Coronary artery (tissue), 2 donors: ENCODE measurements around the gene ZBTB7C.

ENCODE experiments used
- DNase-seq: peaks from one replicate; pipeline ENCODE4 v3.0.0-alpha.2; 2017; ENCODE audit warnings: low spot score
- H3K27ac ChIP-seq, 2 donors: fragments of 200-600 bp; sonication (generic); one replicate each; pipeline ENCODE4 v1.5.1; 2016 to 2019
- H3K4me3 ChIP-seq: fragments of 200-600 bp; sonication (generic); 2 replicates; pipeline ENCODE4 v1.5.1; 2016; ENCODE audit warnings: mild to moderate bottlenecking, moderate library complexity
- TF ChIP-seq, protein P1 (sequence below): fragments of 200-600 bp; sonication (generic); IDR thresholded peaks from one replicate; pipeline ENCODE4 v1.5.1; 2019; ENCODE audit warnings: antibody characterized with exemption

The ZBTB7C gene

DNA sequence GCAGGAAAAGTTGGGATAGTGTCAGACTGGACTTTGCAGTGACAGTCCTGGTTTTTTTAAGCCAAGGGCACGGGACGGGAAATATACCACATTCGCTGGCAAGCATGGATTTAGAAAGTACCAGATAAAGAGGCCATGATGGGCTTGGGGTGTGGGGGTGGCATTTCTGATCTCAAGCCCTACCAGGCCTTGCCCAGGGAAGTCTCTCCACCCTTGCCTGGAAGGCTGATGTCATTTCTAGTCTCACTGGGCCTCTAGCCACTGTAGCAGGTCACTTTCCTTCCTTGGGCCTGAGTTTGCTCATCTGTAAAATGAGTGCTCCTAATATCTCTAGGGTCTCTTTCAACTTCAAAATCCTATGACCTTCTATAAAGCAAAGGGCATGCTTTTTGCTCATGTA lies 1.8 kb downstream of the ZBTB7C start:
- TF ChIP-seq, protein P1, sequence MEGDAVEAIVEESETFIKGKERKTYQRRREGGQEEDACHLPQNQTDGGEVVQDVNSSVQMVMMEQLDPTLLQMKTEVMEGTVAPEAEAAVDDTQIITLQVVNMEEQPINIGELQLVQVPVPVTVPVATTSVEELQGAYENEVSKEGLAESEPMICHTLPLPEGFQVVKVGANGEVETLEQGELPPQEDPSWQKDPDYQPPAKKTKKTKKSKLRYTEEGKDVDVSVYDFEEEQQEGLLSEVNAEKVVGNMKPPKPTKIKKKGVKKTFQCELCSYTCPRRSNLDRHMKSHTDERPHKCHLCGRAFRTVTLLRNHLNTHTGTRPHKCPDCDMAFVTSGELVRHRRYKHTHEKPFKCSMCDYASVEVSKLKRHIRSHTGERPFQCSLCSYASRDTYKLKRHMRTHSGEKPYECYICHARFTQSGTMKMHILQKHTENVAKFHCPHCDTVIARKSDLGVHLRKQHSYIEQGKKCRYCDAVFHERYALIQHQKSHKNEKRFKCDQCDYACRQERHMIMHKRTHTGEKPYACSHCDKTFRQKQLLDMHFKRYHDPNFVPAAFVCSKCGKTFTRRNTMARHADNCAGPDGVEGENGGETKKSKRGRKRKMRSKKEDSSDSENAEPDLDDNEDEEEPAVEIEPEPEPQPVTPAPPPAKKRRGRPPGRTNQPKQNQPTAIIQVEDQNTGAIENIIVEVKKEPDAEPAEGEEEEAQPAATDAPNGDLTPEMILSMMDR = no peak
- Histone ChIP-seq H3K4me3 (peak overlapping the region; percentile 94), H3K27ac (peak overlapping the region; percentile 53 to 94)
- DNase-seq = no peak

DNA sequence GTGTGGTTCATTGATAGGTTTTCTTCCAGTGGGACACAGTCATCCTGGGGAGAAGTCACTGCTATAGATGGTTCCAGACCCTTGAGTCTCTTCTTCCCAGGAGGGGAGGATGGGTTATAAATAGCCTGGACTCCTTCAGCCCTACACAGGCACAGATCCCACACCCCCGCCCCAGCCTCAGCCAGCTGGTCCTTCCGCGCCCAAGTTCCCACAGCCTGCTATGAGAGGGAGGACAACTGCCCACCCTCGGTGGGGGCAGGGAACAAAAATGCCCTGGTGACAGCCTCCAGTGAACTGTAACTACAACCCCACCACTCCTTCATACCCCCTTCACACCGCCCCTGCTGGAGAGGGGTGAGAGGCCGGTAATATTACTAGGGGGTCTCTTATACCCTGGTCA lies 3.2 kb downstream of the ZBTB7C start:
- Histone ChIP-seq H3K27ac (peak overlapping the region in 1 of 2 donors; percentile 62), H3K4me3 (no peak overlapping the region)
- DNase-seq = no peak
- TF ChIP-seq, protein P1 = no peak

DNA sequence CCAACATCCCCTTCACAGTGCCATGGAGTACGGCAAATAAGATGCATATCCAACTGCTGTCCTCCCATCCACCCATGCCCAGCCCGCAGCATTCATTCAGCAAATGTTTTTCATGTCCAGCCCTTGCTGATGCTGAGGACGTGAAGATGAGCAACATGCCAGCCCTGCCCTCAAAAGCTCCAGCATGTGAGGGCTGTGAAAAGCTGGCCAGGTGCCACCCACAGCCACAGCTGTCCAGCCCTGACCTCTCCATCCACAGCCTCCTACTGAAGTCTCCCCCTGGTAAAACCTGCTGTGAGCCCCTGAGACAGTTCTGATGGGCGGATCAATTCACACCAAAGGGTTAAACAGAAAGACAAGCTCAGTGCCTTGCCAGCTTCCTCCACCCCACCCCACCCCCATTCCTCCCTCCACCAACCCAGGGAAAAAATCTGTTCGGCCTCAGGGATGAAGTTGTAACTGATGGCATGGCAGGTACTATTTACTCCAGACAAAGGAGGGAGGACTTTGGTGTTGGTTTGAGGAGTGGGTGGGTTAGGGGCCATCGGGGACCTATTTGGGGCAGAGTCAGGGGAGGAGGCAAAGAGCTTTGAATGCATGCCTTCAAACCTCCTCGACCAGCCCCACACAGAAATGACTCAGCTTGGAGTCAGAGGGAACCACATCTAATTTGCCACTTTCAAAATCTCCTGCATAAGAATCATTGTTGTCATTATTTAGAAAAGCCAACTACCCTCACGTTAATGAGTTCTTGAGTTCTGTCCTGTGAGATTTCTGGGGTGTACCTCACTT lies 4.3 kb downstream of the ZBTB7C start:
- H3K4me3 ChIP-seq = peak overlapping the region; percentile 17
- peak overlapping the region in 1 of 2 donors; percentile 62 for H3K27ac ChIP-seq
- no peak for DNase-seq
- TF ChIP-seq, protein P1 = no peak

DNA sequence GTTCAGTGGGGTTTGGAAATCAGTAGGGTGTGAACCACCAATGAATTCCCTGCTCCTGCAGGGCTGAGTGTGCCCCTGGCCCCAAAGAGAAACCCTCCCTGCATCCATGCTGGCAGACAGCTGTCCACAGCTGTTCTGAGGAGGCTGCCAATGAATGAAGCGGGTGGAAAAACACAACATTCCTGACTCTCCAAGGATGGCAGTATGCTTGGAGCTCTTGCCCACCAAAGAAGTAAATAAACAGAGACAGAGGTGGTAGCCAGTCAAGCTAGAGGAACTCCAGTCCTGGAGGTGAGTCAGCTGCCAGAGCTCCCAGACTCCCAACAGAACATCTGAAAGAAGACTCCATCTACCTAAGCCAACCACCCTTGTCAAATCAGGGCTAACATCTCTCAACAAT lies 6.2 kb downstream of the ZBTB7C start:
- Histone ChIP-seq H3K27ac (peak overlapping the region; percentile 3 to 33), H3K4me3 (no peak overlapping the region)
- no peak for DNase-seq
- TF ChIP-seq, protein P1 = no peak

DNA sequence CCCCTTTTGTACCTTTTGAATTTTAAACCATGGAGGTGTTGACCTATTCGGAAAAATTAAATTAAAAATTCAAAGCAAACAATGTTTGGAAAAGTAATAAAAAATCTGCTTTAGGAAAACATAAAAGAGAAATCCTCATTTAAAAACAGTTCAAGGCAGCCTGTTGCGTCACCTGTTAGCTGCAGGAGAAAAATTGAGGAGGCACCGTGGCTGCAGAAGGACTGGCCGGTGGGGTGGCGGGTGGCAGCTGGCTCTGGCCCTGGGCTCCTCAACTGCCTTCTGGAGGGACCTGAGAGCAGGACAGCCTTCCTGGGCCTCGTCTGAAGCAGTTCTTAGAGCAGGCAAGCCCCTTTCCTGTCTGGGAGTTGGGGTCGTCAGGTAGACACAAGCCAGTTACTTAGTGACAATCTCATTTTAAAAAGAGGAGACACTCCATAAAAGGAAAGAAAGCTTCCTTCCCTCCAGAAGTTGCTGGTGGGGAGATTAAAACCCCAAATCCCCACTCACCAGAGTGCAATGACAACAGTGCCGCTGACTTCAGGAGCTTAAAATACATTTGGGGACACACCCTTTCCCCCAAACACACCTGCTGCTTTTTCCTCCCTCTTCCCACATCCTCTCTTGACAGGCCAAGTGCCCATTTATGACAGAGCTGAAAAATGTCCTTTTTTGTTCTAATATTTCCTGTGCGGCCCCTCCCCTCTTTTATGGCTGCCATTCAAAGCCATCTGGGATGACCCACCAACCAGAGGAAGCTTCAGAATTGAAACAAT lies 9.7 kb downstream of the ZBTB7C start:
- no peak overlapping the region for H3K27ac ChIP-seq
- no peak for DNase-seq
- H3K4me3 ChIP-seq = no peak overlapping the region
- TF ChIP-seq, protein P1 = no peak

DNA sequence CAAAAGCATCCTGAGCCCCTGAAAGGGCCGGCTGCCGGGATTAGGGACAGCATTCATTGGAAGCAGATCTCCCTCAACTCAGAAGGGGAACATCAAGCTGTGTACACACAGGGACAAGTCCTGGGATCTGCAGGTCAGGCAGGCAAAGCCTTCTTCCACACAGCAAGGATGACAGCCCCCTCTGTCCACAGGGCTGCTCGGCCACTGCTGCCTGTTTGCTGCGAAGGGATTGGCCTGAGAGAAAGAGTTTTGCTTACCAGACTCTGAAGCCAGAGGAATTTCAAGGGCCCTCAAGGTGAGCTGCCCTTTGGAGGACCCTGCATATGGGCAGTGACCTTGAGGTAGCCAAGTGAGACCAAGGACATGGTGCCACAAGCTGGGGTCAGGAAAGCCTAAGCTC lies 11.1 kb downstream of the ZBTB7C start:
- DNase-seq = no peak
- H3K27ac ChIP-seq = no peak overlapping the region
- TF ChIP-seq, protein P1 = no peak
- H3K4me3 ChIP-seq = no peak overlapping the region
